Gastroesophageal sphincter (tissue), 2 donors: ENCODE results near the gene EFNA4.

Experiments used
- POLR2A ChIP-seq, 2 donors: fragments of 450-650 bp; IDR thresholded peaks; one replicate each; pipeline ENCODE4 v1.6.1; 2017; ENCODE audit warnings: antibody characterized with exemption in 2 of 2, mild to moderate bottlenecking in 2 of 2, moderate library complexity in 1 of 2
- POLR2AphosphoS5 ChIP-seq: sonication (generic); formaldehyde crosslinking; IDR thresholded peaks from one replicate; pipeline ENCODE4 v1.6.1; 2017; ENCODE audit warnings: antibody characterized with exemption

DNA sequence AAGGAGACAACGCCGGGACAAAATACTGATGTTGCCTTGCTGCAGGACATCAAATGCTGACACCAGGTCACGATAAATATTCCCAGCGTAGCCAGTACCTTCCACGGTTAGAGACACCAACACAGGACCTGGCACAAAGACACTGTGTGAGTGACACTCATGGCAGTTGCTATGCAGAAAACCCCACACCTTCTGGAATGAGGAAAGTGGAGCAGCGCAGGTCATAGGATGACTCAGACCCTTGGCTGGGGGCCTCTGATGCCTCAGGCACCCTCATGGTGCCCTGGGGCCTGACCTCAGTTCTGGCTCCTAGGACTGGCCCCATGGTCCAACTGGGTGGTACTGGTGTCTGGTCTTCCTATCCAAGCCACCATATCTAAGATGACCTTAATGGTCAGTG is 37.0 kb upstream of the EFNA4 start:
- TF ChIP-seq POLR2AphosphoS5, result no peak
- no peak for TF ChIP-seq POLR2A (IDR thresholded peaks at IDR 0.05)
